ENCODE measurements around the gene PRKCE.

Gene PRKCE

DNA sequence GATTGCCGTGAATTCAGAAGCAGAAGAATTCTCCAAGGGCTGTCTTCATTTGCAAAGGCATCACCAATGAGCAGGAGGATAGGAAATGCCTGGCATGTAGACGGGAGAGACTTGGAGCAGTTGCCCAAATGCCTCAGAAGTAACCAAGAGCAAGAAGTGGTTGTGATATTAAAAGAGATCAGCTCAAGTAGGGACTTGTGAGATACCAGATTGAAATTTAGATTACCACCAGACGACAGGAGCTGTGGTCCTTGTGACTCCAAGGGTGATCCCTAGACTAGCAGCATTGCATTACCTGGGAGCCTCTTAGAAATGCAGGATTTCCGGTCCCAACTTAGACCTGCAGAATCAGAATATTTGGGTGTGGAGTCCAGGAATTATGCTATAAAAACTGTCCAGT lies 417.2 kb downstream of the PRKCE start:
- TF ChIP-seq CTCF (IDR thresholded peaks at IDR 0.05; ENCODE audit: low read depth, low read length) = no peak
- no peak for DNase-seq (ENCODE audit: extremely low read depth, low read depth)

- no peak for DNase-seq (ENCODE audit: extremely low read depth, low read depth)
- TF ChIP-seq CTCF (IDR thresholded peaks at IDR 0.05; ENCODE audit: low read depth, low read length) = no peak
Measured at GRCh38 chr2:46071074-46071473, 419.6 kb downstream of the PRKCE start.

DNA sequence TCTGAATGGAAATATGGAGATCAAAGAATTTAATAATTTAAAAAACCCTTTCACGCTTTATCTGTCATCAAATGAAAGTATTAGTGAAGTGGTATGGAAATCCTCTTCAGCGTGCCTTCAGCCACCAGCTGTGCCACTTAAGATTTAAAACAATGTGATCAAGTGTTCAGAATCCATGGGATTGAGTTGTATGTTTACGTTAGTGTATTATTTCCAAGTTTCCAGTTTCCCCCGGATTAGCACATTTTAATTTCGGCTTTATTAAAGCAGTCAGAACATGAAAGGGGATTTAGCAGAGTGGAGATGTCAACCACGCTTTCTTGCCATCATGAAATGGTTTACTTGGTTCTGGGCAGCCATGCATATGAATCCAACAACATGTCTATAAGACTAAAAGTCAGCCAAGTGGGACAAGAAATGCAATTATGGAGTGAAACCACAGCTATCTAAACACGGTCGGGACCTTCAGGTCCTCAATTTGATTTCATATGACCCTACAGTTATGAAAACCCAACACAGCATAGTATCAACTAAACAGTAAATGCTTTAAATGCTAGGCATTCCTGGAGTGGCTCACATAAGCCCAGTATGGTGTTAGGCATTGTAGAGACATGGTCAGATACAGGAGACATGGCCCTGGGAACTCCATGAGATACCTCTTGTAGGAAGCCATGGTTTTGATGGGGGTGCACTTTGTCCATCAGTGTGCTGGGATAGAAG lies 420.8 kb downstream of the PRKCE start:
- DNase-seq (ENCODE audit: extremely low read depth, low read depth) = peak; percentile 71
- TF ChIP-seq CTCF (IDR thresholded peaks at IDR 0.05; ENCODE audit: low read depth, low read length) = no peak

GRCh38 chr2:46073540-46074046 lies 422.1 kb downstream of the PRKCE start:
- peak; percentile 90 for DNase-seq (ENCODE audit: extremely low read depth, low read depth)
- no peak for TF ChIP-seq CTCF (IDR thresholded peaks at IDR 0.05; ENCODE audit: low read depth, low read length)

GRCh38 chr2:46074501-46074900 lies 423.0 kb downstream of the PRKCE start:
- no peak for TF ChIP-seq CTCF (IDR thresholded peaks at IDR 0.05; ENCODE audit: low read depth, low read length)
- no peak for DNase-seq (ENCODE audit: extremely low read depth, low read depth)

DNA sequence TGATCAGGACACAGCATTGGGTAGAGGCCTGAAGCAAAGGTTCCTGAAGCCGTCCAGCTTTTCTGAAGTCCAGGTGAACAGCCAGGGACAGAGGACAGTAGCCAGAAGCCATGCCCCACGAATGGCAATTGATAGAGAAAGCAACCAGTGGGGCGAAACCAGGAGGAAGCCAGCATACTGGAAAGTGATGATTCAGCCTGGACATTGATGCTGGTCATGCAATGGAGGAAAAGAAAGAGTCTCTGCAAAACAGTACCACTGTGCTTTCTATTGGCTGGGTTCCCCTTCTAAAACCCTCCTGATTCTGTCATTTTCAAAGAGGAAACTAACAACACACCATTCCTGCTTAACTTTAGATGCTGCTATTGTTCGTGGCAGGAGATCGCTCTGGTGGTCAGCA lies 424.4 kb downstream of the PRKCE start:
- DNase-seq (ENCODE audit: extremely low read depth, low read depth) = no peak
- TF ChIP-seq CTCF (IDR thresholded peaks at IDR 0.05; ENCODE audit: low read depth, low read length) = no peak

- no peak for TF ChIP-seq CTCF (IDR thresholded peaks at IDR 0.05; ENCODE audit: low read depth, low read length)
- DNase-seq (ENCODE audit: extremely low read depth, low read depth) = no peak
Measured at GRCh38 chr2:46076251-46076650, 424.8 kb downstream of the PRKCE start.

All from AG09319 (cell line).